AG10803 (cell line): ENCODE data around the gene TRIP13.
"Not testable (repeated sequence)": the region's sequence is repeated elsewhere in the genome, so short reads cannot be mapped to it uniquely, and the experiment has no call there.

ENCODE experiments used
- DNase-seq: peaks from one replicate; pipeline ENCODE4 v3.0.0; 2010; ENCODE audit warnings: low read depth
- H3K4me3 ChIP-seq: 2 replicates; pipeline ENCODE4 v1.5.1; 2011; ENCODE audit warnings: mild to moderate bottlenecking, low read length, control low read depth
- CTCF ChIP-seq: conservative IDR thresholded peaks from 2 replicates; pipeline ENCODE4 v1.5.1; 2011; ENCODE audit warnings: mild to moderate bottlenecking, low read length, control low read depth, inconsistent platforms

Gene TRIP13

DNA sequence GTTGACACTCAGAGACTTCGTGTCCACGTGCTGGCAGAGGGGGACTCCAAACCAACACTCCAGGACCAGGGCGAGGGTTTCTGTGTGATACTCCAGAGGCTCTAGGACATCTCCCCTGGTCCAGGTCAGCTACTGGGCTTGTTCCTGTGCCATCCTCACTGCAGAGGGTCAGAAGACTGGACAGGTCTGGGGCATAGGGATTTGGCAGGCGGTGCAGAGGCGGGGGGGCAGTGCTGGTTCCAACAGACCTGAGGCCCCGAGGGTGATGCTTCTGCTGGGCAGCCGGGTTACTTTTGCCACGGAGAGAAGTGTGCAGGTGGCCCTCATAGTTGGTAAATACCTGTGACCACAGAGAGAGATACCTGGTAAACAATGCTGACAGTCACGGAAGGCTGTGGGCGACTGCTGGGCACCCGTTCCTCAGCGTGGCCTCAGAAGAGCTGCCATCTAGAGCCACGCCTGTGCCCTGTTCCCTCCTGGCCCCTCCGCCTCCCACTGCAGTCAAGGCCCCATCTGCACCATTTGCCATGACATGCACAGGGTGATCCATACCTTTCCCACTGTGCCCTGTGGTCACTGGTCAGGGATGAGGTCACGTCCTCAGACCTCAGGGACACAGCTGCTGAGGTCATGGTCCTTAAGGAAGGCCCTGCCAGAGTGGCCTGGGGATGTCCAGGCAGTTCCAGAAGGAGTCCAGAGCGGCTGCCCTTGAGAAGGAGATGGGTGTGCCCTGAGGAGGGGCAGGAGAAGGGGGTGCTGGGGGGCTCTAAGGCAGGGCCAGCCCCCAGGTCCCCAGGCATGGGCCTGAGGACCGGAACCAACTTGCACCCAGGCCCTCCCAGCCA lies 30.0 kb downstream of the TRIP13 start:
- TF ChIP-seq CTCF = no peak

GRCh38 chr5:923281-923873 lies 30.7 kb downstream of the TRIP13 start:
- peak; percentile 86 for TF ChIP-seq CTCF
- peak; percentile 65 for DNase-seq
- no peak overlapping the region for H3K4me3 ChIP-seq

More for the DNA sequence above, 30.0 kb downstream of the TRIP13 start:
- H3K4me3 ChIP-seq = no peak overlapping the region
- no peak for DNase-seq

GRCh38 chr5:926417-927171 lies 33.9 kb downstream of the TRIP13 start:
- DNase-seq = peak; percentile 25
- peak; percentile 26 for TF ChIP-seq CTCF
- H3K4me3 ChIP-seq = peak overlapping the region; percentile 51

DNA sequence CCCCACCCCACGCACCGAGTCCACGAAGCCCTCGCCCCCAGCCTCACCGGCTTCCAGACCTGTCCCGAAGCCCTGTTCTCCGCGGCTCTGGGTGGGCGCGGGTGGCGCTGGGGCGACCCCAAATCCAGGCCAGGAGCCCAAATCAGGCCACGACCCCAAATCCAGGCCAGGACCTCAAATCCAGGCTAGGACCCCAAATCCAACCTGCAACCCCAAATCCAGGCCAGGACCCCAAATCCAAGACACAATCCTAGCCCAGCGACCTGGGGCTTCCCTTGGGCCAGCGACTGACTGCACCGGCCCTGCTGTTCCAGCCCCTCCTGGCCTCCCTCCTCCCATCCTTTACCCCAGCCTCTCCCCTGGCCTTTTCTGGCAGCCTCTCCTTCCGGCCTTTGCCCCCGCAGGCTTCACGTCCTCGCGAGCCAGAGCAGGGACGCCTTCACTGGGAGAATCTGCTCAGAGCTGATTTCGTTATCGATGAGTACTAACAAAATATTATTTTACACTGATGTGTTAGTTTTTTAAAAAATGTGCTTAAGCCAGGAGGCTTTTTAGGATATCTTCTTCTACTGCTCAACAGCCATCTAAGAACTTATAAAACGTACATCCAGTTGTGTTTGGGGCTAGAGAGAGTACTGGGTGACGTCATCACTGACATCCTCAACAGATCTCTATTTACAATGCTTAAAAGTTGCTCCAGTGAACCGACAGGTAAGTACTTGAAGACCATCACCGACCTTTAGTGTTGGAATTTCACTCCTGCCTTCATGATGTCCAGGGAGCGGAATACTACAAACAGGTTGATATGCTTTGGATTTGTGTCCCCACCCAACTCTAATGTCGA lies 34.7 kb downstream of the TRIP13 start:
- TF ChIP-seq CTCF = no peak
- no peak for DNase-seq

GRCh38 chr5:929182-929581 lies 36.5 kb downstream of the TRIP13 start:
- H3K4me3 ChIP-seq, DNase-seq: not testable (repeated sequence)

More for the DNA sequence above, 34.7 kb downstream of the TRIP13 start:
- H3K4me3 ChIP-seq = no peak overlapping the region

DNA sequence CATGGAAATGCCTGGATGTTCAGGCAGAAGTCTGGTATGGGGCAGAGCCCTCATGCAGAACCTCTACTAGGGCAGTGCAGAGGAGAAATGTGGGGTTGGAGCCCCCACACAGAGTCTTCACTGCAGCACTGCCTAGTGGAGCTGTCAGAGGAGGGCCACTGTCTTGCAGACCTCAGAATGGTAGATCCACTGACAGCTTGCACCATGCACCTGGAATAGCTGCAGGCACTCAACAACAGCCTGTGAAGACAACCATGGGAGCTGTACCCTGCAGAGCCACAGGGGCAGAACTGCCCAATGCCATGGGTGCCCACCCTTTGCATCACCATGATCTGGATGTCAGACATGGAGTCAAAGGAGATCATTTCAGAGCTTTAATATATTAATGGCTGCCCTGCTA lies 36.9 kb downstream of the TRIP13 start:
- no peak overlapping the region for H3K4me3 ChIP-seq
- no peak for DNase-seq
- no peak for TF ChIP-seq CTCF

DNA sequence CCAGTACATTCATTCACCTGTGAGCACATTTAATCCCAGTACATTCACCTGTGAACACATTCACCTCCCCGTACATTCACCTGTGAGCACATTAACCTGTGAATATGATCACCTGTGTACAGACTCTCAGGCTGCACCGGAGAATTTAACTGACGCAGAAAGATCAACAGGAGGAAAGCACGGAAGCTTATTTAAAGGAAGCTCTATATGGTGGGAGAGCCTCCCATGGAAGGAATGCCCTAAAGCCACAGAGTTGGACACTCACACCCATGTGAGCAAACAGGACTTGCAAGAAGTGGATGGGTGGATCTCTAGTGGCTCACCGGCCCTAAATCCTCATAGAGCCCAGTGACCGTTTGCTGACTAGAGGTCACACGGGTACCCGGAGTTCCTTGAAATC lies 38.2 kb downstream of the TRIP13 start:
- DNase-seq = no peak
- no peak overlapping the region for H3K4me3 ChIP-seq
- TF ChIP-seq CTCF = no peak
